Heart left ventricle (tissue), 16 donors: ENCODE results near the gene GCFC2. TPM values are rescaled to one million over a fixed set of nuclear protein-coding genes. Genes with fewer than 3 reads are reported as not detected.
"Not testable (repeated sequence)": the region's sequence is repeated elsewhere in the genome, so short reads cannot be mapped to it uniquely, and the experiment has no call there.

Source experiments
- ATAC-seq, 4 donors: fragments of 200-7000 bp; cut with Tn5 transposase; one replicate each; pipeline ENCODE4 v1.9.1; 2020 to 2022; ENCODE audit warnings: moderate library complexity in 4 of 4, mild to moderate bottlenecking in 3 of 4, moderate number of reproducible peaks in 1 of 4
- DNase-seq, 5 donors: peaks; one replicate each; pipeline ENCODE4 v3.0.0-alpha.2; 2020
- H3K27ac ChIP-seq, 12 donors: fragments of 200-600 bp; sonication (generic) in 4 of 12; one replicate each; pipeline versions ENCODE4 v1.5.0 to v1.8.0; 2016 to 2022; ENCODE audit warnings: mild to moderate bottlenecking in 2 of 12
- H3K27me3 ChIP-seq, 9 donors: fragments of 200-600 bp; sonication (generic) in 2 of 9; one replicate each; pipeline versions ENCODE4 v1.5.1 to v1.8.0; 2016 to 2022; ENCODE audit warnings: mild to moderate bottlenecking in 3 of 9
- H3K36me3 ChIP-seq, 9 donors: fragments of 200-600 bp; sonication (generic) in 2 of 9; one replicate each; pipeline versions ENCODE4 v1.5.0 to v1.8.0; 2018 to 2022; ENCODE audit warnings: mild to moderate bottlenecking in 2 of 9
- H3K4me1 ChIP-seq, 12 donors: fragments of 200-600 bp; sonication (generic) in 4 of 12; one replicate each; pipeline versions ENCODE4 v1.5.0 to v1.8.0; 2016 to 2022; ENCODE audit warnings: mild to moderate bottlenecking in 3 of 12
- H3K4me3 ChIP-seq, 12 donors: fragments of 200-600 bp; sonication (generic) in 4 of 12; one replicate each; pipeline versions ENCODE4 v1.5.0 to v1.8.0; 2017 to 2022; ENCODE audit warnings: mild to moderate bottlenecking in 9 of 12, moderate library complexity in 4 of 12
- H3K9me3 ChIP-seq, 12 donors: fragments of 200-600 bp; sonication (generic) in 4 of 12; one replicate each; pipeline versions ENCODE4 v1.5.0 to v1.8.0; 2016 to 2022; ENCODE audit warnings: mild to moderate bottlenecking in 1 of 12
- POLR2A ChIP-seq, 2 donors: fragments of 450-650 bp; IDR thresholded peaks; one replicate each; pipeline ENCODE4 v1.6.1; 2017; ENCODE audit warnings: antibody characterized with exemption in 2 of 2, mild to moderate bottlenecking in 2 of 2, moderate library complexity in 2 of 2
- WGBS, 4 donors: extraction: QIAGEN DNeasy Blood & Tissue Kit in 2 of 4; methylation state at CpG; one replicate each; pipeline versions ENCODE4 v1.1.5 to v1.1.7; 2013 to 2018; 5-methylcytosine and 5-hydroxymethylcytosine counted together
- intact Hi-C, 10 donors: fragments of 100-400 bp; cut with DNase I; formaldehyde crosslinking; loops; one replicate each; pipeline versions ENCODE4 v1.11.1 to v1.14.2; 2022
- polyA plus RNA-seq, 2 donors: library from polyadenylated mRNA; stranded (reverse); fragments of 200-250 nt; gene quantifications; one replicate each; pipeline ENCODE4 v1.2.3, GENCODE V29; 2013
- total RNA-seq, 9 donors: library from RNA; depleted of rRNA in 2 of 9; stranded (reverse); fragments of >200 nt in 2 of 9; fragmentation: NEBNext Ultra II Directional in 3 of 9; extraction: Animal tissue kit (Norgen Biotek cat#: 25700) in 3 of 9; gene quantifications; one replicate each; pipeline versions ENCODE4 v1.1.0 to v1.2.4, GENCODE V29; 2016 to 2023
- TF ChIP-seq, protein P1 (sequence below), 12 donors: fragments of 200-600 bp; sonication (generic) in 4 of 12; IDR thresholded peaks; one replicate each; pipeline versions ENCODE4 v1.5.0 to v1.8.0; 2018 to 2022; ENCODE audit warnings: antibody characterized with exemption in 12 of 12, mild to moderate bottlenecking in 5 of 12
- donor health status: ischemic (EF 13 %, LVEDD 7.1; RV severe dilation, severe dysfunction).
- donor health status: healthy with polysubstance abuse.
- donor health status: DM: no; HTN: yes; CAD: no.
- donor health status: DM: no; HTN: no; CAD: no.
- donor health status: ischemic (EF 25% LVEDD 6.9; RV normal size, moderate dysfunction).
- donor health status: ischemic (EF 25% LVEDD 5.7; RV mildly dilated, moderate dysfunction).
- donor health status: healthy.
- donor health status: DM: yes; HTN: yes; CAD: no.
- donor health status: ischemic (EF 35%, LVEDD 5.7; RV mildly dilated, moderate dysfunction).
- donor health status: nonischemic (EF 11% LVEDD 7.7; RV severe dilation, severe dysfunction).
- donor health status: DM: yes; HTN: yes; CAD: no.
- donor health status: PGD.
- donor health status: ischemic (EF 29% LVEDD 5.4; RV normal size, mild dysfunction).
- donor health status: nonischemic (EF 23%, LVEDD 6.1; RV moderate dilation, normal function).

The GCFC2 gene
- total and polyA plus RNA-seq, 11 donors, result 7.2 to 16.5 (median 13.2) TPM

DNA sequence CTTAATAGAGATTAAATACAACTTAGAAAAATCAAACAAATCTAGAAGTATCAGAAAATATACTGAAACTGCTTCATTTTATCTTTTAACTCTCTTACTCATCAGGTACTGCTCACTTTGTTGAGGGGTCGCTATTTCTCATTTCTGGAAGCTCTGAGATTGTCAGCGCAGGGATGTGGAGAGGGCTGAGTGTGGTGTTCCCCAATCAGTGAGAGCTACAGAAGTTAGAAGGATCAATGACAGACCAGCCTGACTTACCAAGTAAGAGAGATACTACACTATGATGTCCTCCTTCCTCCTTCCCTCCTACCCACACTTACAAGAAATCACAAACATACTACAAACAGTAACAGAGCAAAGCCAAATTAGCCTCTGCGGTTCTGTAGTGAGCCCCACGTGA is 8.1 kb downstream of the GCFC2 start:
- no peak for ATAC-seq
- no peak overlapping the region for H3K27ac ChIP-seq
- intact Hi-C loops, result loop anchor here in 1 of 10 donors (10.0 kb wide), 1 partner anchor 48 kb away; no protein-coding TSS in a partner anchor
- peaks cover 3 to 92% (median 80%) of the 10 kb centered on the region in 9 donors for H3K36me3 ChIP-seq
- peaks cover 0 to 5% (median 0%) of the 10 kb centered on the region in 12 donors for H3K9me3 ChIP-seq
- H3K4me1 ChIP-seq, result peaks cover 0 to 7% (median 0%) of the 10 kb centered on the region in 12 donors
- TF ChIP-seq, protein P1, sequence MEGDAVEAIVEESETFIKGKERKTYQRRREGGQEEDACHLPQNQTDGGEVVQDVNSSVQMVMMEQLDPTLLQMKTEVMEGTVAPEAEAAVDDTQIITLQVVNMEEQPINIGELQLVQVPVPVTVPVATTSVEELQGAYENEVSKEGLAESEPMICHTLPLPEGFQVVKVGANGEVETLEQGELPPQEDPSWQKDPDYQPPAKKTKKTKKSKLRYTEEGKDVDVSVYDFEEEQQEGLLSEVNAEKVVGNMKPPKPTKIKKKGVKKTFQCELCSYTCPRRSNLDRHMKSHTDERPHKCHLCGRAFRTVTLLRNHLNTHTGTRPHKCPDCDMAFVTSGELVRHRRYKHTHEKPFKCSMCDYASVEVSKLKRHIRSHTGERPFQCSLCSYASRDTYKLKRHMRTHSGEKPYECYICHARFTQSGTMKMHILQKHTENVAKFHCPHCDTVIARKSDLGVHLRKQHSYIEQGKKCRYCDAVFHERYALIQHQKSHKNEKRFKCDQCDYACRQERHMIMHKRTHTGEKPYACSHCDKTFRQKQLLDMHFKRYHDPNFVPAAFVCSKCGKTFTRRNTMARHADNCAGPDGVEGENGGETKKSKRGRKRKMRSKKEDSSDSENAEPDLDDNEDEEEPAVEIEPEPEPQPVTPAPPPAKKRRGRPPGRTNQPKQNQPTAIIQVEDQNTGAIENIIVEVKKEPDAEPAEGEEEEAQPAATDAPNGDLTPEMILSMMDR (IDR thresholded peaks at IDR 0.05), result no peak
- no peak overlapping the region for H3K4me3 ChIP-seq
- no peaks in the 10 kb centered on the region for H3K27me3 ChIP-seq
- no peak for DNase-seq
- 94 to 97% (median 96%) methylated on average over 4 of the region's 4 CpGs for WGBS, 4 donors

DNA sequence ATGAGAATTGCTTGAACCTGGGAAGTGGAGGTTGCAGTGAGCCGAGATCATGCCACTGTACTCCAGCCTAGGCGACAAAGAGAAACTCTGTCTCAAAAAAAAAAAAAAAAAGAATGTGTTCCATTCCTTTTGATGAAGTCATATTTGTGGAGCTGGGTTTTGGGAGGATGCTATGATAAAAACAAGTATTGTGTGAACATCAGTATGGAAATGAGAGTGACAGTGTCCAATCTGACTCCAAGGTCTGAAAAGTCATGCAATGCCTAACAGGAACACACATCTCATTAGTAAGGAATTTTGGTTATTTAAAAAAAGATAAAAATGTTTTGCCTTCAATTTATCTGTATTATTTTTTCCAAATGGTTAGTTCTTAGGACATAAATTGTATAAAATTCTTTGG is 11.8 kb downstream of the GCFC2 start:
- no peak for ATAC-seq
- Histone ChIP-seq H3K36me3 (peaks cover 5 to 99% (median 90%) of the 10 kb centered on the region in 9 donors), H3K9me3 (peaks cover 0 to 6% (median 0%) of the 10 kb centered on the region in 12 donors), H3K4me1 (no peaks in the 10 kb centered on the region), H3K27ac (no peak overlapping the region), H3K4me3 (no peak overlapping the region), H3K27me3 (no peaks in the 10 kb centered on the region)
- intact Hi-C loops, result no loop called here
- no peak for TF ChIP-seq POLR2A (IDR thresholded peaks at IDR 0.05)
- TF ChIP-seq, protein P1 (IDR thresholded peaks at IDR 0.05), result no peak
- no peak for DNase-seq
- 59 to 89% (median 87%) methylated on average over 2 of the region's 2 CpGs for WGBS, 4 donors

DNA sequence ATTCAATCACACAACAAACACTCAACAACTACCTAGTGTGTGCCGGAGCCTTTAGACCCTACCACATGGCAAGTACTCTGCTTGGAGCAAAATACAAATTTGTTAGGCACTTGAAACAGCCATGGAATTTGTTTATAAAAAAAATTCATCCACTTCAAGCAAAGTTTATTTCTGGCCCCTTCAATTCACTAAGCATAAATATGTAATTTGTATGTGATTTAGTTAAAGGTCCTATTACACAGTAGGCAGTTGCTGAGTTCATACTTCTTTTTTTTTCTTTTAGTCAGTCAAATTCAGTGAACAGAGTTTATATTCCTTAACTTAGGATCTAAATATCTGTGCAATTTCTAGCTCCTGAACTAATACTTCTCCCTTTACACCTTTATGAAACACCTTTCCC is 22.5 kb downstream of the GCFC2 start:
- peaks cover 0 to 95% (median 64%) of the 10 kb centered on the region in 9 donors for H3K36me3 ChIP-seq
- H3K27ac ChIP-seq, result no peak overlapping the region
- intact Hi-C loops, result no loop called here
- TF ChIP-seq POLR2A (IDR thresholded peaks at IDR 0.05), result no peak
- TF ChIP-seq, protein P1 (IDR thresholded peaks at IDR 0.05), result no peak
- H3K4me3 ChIP-seq, result no peak overlapping the region
- H3K9me3 ChIP-seq, result no peaks in the 10 kb centered on the region
- DNase-seq, result no peak
- no peaks in the 10 kb centered on the region for H3K27me3 ChIP-seq
- WGBS, 4 donors, result 88 to 100% (median 96%) methylated on average over 1 of the region's 1 CpG
- ATAC-seq, result no peak
- no peaks in the 10 kb centered on the region for H3K4me1 ChIP-seq

DNA sequence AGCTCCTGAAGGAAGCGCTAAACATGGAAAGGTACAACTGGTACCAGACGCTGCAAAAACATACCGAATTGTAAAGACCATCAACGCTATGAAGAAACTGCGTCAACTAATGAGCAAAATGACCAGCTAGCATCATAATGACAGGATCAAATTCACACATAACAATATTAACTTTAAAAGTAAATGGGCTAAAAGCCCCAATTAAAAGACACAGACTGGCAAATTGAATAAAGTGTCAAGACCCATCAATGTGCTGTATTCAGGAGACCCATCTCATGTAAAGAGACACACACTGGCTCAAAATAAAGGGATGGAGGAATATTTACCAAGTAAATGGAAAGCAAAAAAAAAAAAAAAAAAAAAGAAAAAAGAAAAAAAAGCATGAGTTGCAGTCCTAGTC is 27.3 kb downstream of the GCFC2 start:
- H3K27me3 ChIP-seq, H3K4me3 ChIP-seq, H3K4me1 ChIP-seq, H3K27ac ChIP-seq, H3K9me3 ChIP-seq, intact Hi-C loops, ATAC-seq, DNase-seq: not testable (repeated sequence)
- WGBS, 4 donors, result 95 to 98% (median 97%) methylated on average over 5 of the region's 5 CpGs
- H3K36me3 ChIP-seq, result peaks cover 0 to 91% (median 48%) of the 10 kb centered on the region in 9 donors

DNA sequence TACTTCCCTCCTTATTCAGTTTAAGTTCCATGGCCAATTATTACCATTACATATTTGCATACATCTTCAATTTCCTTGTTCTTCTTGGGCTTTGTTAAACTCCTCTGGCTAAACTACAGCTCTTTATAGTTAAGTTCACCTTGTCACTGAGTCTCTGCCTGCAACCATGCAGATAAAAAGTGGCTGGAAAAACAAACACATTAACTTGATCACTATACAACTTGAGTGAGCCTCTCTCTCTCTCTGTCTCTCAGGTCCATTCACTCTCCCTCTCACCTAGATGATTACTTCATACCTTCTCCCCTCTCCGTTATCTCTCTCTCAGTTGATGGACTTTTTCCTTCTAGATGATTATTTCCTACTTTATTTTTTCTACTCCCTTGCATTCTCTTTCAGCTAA is 30.3 kb downstream of the GCFC2 start:
- peaks cover 0 to 62% (median 21%) of the 10 kb centered on the region in 9 donors for H3K36me3 ChIP-seq
- TF ChIP-seq POLR2A (IDR thresholded peaks at IDR 0.05), result no peak
- TF ChIP-seq, protein P1 (IDR thresholded peaks at IDR 0.05), result no peak
- H3K27ac ChIP-seq, result peak overlapping the region in 1 of 12 donors; percentile 17
- no peak overlapping the region for H3K4me3 ChIP-seq
- H3K9me3 ChIP-seq, result no peaks in the 10 kb centered on the region
- ATAC-seq, result peak in 1 of 4 donors; percentile 37
- no peak for DNase-seq
- intact Hi-C loops, result no loop called here
- peaks cover 0 to 10% (median 0%) of the 10 kb centered on the region in 12 donors for H3K4me1 ChIP-seq
- no peaks in the 10 kb centered on the region for H3K27me3 ChIP-seq
- 89 to 94% (median 91%) methylated on average over 1 of the region's 1 CpG for WGBS, 4 donors
